H7 (cell line): ENCODE results near the gene POLR1A. TPM values are rescaled to one million over a fixed set of nuclear protein-coding genes. Genes with fewer than 3 reads are reported as not detected.

Source experiments
- DNase-seq: peaks from one replicate; pipeline ENCODE4 v3.0.0; 2012
- H3K27me3 ChIP-seq: 2 replicates; pipeline ENCODE4 v1.6.0; 2011; ENCODE audit warnings: mild to moderate bottlenecking, low read length; ENCODE audit not compliant: control insufficient read depth, insufficient read depth
- H3K36me3 ChIP-seq: replicated peaks from 2 replicates; pipeline ENCODE4 v1.5.1; 2011; ENCODE audit warnings: low read length; ENCODE audit not compliant: control insufficient read depth, insufficient read depth
- H3K4me3 ChIP-seq: 2 replicates; pipeline ENCODE4 v1.5.1; 2011; ENCODE audit warnings: low read depth, mild to moderate bottlenecking, control low read depth, low read length, moderate library complexity; ENCODE audit not compliant: insufficient read depth
- total RNA-seq: library from RNA; depleted of rRNA; stranded (reverse); fragments of >200 nt; shearing (Covaris generic); gene quantifications from 2 replicates; pipeline ENCODE4 v1.2.3, GENCODE V29; 2014

The POLR1A gene
- total RNA-seq, 1 experiment from 2014 or later = 19.9 TPM

- Histone ChIP-seq H3K27me3 (no peaks in the 10 kb centered on the region), H3K4me3 (no peak overlapping the region), H3K36me3 (no peaks in the 10 kb centered on the region)
- DNase-seq = no peak
These were observed 103.3 kb downstream of the POLR1A start for GRCh38 chr2:86002375-86002774.

- DNase-seq = no peak
- Histone ChIP-seq H3K27me3 (no peaks in the 10 kb centered on the region), H3K4me3 (no peak overlapping the region), H3K36me3 (no peaks in the 10 kb centered on the region)
These were observed 104.4 kb downstream of the POLR1A start for GRCh38 chr2:86001326-86001725.

DNA sequence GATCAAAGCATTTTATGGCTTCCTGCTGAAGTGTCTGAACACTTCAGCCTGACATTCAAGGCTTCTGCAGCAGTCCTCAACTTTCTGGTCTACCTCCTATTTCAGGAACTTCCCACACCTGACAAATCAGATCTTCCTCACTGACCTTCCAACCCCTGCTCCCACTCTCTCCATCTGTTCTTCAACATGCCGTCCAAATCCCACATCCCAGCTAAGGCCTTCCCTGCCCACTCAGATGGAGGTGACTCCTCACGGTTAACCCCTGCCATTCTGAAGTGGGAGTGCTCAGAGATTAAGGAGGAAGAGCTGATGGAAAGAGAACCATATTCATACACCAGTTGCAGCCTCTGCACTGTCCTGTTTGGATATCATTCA, 104.8 kb downstream of the POLR1A start:
- Histone ChIP-seq H3K36me3 (no peaks in the 10 kb centered on the region), H3K4me3 (no peak overlapping the region)
- no peak for DNase-seq

DNA sequence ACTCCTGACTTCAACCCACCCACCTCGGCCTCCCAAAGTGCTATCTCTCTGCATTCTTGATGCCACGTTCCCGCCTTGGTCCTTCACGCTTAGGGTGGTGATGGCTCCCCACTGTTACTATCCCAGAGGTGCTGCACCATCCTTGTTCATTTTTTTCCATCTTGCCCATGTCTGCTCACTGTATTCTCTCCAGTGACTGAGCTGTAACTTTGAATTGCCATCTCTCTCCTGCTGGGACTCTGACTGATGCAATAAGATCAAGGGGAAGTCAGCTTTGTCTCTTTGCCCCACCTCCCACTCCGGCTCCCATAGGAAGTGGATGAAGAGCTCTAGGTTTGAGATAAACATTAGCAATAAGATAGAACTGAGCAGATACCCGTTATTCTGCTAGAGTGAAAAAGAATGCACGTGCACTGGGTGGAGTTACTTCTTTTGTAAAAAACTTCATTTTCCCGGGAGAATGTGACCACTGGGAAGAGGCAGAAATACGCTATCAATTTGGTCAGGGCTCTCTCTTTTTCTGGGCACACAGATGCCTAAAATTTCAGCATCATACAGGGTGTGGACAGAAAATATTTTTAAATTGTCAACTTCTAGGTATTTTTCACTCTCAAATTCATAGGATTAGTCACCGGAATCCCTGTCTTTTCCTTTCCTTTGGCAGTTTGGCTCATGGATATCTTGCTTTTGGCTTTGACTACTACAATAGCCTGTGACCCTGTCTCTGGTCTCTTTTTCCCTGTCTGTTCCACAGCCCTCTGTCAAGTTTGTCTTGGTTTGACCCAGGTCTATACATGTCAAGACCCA, 105.4 kb downstream of the POLR1A start:
- Histone ChIP-seq H3K27me3 (no peaks in the 10 kb centered on the region), H3K4me3 (no peak overlapping the region), H3K36me3 (no peaks in the 10 kb centered on the region)
- no peak for DNase-seq

More for the DNA sequence above, 104.8 kb downstream of the POLR1A start:
- no peaks in the 10 kb centered on the region for H3K27me3 ChIP-seq

GRCh38 chr2:85999061-85999831, 106.4 kb downstream of the POLR1A start:
- no peaks in the 10 kb centered on the region for H3K27me3 ChIP-seq
- H3K36me3 ChIP-seq = no peaks in the 10 kb centered on the region
- no peak overlapping the region for H3K4me3 ChIP-seq
- DNase-seq = no peak

DNA sequence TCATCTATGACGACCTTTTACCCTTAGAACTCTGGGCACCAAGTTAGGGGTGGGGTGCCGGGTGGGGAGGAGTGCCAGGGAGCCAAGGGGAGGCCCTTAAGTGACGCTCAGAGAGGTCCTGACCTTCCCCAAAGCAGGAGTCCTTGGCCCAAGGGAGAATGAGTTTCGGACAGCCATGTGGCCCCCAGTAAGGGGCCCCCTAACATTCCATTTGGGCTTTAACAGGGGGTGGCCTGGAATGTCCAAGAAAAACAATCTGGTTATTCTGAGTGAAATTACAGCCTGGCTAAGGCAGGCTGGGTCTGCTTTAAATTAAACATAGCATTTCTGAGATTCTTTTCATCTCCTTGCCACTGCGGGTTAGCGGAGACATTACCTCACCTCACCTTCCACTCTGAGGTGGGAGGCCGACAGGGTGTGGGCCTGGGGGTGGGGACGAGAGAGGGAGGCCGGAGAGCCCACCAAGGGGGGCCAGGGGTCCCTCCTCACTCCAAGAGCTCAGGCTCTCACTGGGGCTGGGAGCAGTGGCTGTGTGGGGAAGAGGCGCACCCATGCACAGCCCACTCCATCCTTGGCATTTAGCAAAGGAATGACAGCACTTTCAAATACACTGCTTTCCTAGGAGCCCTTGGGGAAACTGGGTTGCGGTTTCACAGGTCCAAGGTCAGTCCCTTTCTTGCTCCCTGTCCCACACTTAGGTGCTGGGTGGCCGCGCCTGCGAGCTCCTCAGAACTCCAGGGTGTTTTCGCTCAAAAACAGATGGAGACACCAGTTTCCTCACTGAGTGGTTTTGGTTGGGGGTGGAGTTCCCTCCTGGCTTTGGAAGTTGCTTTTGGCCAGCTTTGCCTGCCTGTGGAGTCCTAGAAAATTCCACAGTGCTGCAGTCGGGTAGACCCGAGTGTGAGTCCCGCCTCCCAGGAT, 107.4 kb downstream of the POLR1A start:
- Histone ChIP-seq H3K4me3 (no peak overlapping the region), H3K27me3 (no peaks in the 10 kb centered on the region), H3K36me3 (no peaks in the 10 kb centered on the region)
- no peak for DNase-seq

DNA sequence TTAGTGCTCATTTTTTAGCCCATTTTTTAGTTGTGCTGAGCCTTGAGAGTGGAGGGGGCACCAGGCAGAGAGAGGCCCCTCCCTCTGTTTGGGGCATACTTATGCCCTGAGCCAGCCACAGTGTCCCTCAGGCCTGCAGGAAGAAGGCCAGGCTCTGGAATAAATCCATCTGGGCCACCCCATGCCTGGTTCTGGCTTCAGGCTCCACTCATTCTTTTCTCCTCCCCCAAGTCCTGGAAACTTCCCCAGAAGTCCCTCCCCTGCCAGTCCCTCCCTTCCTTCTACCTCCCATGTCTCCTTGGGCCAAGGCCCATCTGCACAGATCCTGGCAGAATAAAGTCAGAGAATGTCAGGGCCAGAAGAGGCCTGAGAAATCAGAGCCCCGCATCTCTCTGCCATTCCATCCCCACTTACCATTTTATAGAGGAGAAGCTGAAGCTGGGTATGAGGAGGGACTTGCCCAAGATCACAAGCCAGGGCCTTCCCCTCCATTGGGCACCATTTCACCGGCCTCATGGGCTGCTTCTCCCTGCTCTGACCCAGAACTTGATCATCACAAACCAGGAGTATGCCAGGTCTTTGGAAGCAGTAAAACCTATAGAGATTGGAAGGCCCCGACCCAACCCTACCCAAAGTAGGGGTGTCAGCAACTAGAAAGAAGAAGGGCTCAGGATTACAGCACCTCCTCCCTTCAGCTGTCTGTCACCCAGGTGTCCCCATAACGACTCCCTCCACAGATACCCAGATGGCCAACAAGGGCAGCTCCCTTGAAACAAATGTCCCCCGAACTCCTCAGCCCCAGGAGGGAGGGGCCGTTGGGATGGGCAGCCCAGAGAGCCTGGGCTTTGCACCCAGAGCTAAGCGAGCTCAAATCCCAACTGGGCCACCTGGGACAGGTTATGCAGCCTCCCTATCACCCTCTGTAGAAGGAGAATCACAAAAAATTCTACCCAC, 108.4 kb downstream of the POLR1A start:
- no peaks in the 10 kb centered on the region for H3K27me3 ChIP-seq
- H3K4me3 ChIP-seq = no peak overlapping the region
- no peaks in the 10 kb centered on the region for H3K36me3 ChIP-seq
- no peak for DNase-seq

DNA sequence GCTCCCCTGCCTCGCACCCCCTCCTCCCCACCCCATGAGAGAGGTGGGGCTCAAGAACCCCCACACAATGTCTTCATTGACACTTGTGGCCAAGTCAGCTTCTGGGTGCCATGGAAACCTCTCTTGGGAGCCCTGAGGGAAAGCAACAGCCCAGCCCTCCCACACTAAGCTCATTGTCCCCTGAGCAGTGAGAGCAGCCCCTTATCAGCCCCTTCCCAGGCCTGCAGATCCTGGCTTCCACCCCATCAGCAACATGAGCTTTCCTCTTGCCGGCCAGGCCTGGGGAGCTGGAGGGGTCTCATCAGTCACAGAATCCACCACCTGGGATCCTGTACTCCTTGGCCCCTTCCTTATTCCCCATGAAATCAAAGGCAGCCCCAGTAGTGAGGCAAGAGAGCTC, 109.1 kb downstream of the POLR1A start:
- no peak overlapping the region for H3K4me3 ChIP-seq
- DNase-seq = no peak

GRCh38 chr2:85995648-85996529, 109.8 kb downstream of the POLR1A start:
- Histone ChIP-seq H3K36me3 (no peaks in the 10 kb centered on the region), H3K4me3 (no peak overlapping the region), H3K27me3 (no peaks in the 10 kb centered on the region)
- DNase-seq = no peak

More for the DNA sequence above, 109.1 kb downstream of the POLR1A start:
- Histone ChIP-seq H3K27me3 (no peaks in the 10 kb centered on the region), H3K36me3 (no peaks in the 10 kb centered on the region)

GRCh38 chr2:85994897-85995647, 110.6 kb downstream of the POLR1A start:
- DNase-seq = no peak
- Histone ChIP-seq H3K36me3 (no peaks in the 10 kb centered on the region), H3K4me3 (no peak overlapping the region), H3K27me3 (no peaks in the 10 kb centered on the region)

- H3K27me3 ChIP-seq = no peaks in the 10 kb centered on the region
- no peaks in the 10 kb centered on the region for H3K36me3 ChIP-seq
- no peak overlapping the region for H3K4me3 ChIP-seq
- no peak for DNase-seq
These were observed 111.3 kb downstream of the POLR1A start for GRCh38 chr2:85994421-85994777.

DNA sequence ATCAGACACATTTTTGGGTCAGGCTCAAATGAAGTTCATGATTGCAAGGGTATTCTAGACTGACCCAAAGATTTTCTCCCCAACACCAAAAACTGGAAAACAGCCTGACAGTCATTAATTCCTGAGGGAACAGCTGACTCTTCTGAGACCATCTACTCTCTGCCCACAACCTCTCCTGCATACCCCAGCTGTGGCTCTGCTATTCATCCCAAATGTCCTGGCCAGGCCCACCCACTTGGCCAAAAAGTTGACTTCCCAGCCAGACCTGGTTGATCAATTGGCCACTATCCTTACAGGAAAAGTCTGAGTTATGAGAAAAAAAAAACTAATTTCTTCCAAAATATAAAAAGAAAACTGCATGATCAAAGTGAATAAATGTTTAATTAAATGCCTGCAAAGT, 113.1 kb downstream of the POLR1A start:
- Histone ChIP-seq H3K27me3 (no peaks in the 10 kb centered on the region), H3K4me3 (no peak overlapping the region), H3K36me3 (no peaks in the 10 kb centered on the region)
- DNase-seq = no peak
